PFSK-1 (cell line): ENCODE data around the gene R3HDML.

ENCODE experiments used
- POLR2AphosphoS5 ChIP-seq: IDR thresholded peaks from 2 replicates; pipeline ENCODE4 v1.6.1; 2012; ENCODE audit warnings: low read depth, mild to moderate bottlenecking, control low read depth, low read length, moderate library complexity
- SIN3A ChIP-seq: IDR thresholded peaks from 2 replicates; pipeline ENCODE4 v1.6.1; 2012; ENCODE audit warnings: mild to moderate bottlenecking, low read length, moderate library complexity, borderline replicate concordance; ENCODE audit not compliant: insufficient read depth
- TAF1 ChIP-seq: IDR thresholded peaks from 2 replicates; pipeline ENCODE4 v1.6.1; 2012; ENCODE audit warnings: low read length, control low read depth, borderline replicate concordance; ENCODE audit not compliant: insufficient read depth

DNA sequence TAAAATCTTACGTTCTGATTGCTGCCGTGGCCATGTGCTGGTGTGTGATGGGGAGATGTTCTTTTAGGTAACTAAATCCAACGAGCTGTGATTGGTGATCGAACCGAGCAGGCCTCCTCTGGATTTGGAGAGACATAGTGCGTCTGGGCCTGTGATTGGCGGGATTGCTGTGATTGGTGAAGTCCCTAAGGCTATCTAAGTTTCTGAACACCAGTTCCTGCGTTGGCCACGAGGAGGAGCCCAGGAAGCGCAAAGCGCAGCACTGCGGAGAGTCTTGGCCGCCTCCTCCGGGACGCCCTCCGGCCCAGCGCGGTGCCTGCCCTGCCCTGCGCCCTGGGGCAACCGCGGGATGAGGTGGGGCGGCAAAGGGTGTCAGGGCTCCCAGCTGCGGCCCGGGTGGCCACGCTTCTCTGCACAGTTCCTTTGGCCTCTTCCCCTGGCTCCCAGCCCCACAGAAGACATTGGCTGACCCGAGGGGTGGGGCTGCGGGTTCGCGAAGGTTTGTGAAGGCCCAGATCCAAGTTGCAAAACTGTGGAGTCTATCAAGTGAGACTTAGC lies 51.7 kb downstream of the R3HDML start:
- no peak for TF ChIP-seq TAF1
- no peak for TF ChIP-seq POLR2AphosphoS5
- TF ChIP-seq SIN3A: no peak
